HG03039 (cell line): ENCODE measurements around the gene ZBTB34.

Experiments used
- ATAC-seq: cut with Tn5 transposase; IDR thresholded peaks from one replicate; pipeline ENCODE4 v1.9.1; 2021; ENCODE audit warnings: mild to moderate bottlenecking, moderate library complexity; ENCODE audit not compliant: unreplicated experiment

The ZBTB34 gene

DNA sequence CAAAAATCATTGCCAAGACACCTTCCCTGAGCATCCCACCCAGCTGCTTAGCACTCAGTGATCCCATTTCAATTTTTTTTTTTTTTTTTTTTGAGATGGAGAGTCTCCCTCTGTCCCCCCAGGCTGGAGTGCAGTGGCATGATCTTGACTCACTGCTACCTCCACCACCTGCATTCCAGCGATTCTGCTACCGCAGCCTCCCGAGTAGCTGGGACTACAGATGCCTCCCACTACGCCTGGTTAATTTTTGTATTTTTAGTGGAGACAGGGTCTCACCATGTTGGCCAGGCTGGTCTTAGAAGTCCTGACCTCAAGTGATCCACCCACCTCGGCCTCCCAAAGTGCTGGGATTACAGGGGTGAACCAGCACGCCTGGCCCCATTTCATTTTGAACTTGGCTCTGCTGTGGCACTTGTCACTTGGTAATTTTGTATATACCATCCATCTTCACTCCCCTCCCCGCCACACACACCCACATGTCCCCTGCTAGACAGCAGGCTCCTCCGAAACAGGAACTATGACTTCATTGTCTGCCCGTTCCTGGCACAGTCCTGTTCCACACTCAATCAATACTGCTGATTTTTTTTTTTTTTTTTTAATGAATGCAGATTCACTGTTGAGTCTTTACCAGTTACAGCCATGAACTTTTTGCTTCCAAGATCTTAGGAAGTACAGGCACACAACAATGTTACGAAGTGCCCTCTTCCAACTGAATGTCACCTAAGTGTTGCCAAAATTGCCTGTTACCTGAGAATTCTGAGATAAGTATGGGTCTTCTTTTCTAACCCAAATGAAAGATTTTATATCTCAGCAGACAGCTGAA, 17.3 kb upstream of the ZBTB34 start:
- ATAC-seq: no peak

DNA sequence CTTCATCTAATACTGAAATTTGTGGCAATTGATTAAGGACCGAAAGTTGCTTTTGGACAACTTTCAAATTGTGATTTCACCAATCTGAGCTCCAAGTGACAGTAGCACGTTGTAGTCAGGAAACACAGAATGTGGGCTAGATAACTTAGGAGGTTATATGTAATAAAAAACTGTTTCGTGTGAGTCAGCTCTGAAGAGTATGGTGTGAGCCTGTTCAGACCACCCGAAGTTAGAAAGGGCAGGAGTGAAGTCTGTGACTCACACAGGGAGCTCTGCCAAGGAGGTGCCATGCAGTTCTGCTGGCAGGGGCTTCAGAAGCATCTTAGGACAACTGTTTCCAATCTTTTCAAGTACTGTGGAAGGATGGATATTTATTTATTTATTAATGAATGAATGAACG, 16.4 kb upstream of the ZBTB34 start:
- no peak for ATAC-seq

DNA sequence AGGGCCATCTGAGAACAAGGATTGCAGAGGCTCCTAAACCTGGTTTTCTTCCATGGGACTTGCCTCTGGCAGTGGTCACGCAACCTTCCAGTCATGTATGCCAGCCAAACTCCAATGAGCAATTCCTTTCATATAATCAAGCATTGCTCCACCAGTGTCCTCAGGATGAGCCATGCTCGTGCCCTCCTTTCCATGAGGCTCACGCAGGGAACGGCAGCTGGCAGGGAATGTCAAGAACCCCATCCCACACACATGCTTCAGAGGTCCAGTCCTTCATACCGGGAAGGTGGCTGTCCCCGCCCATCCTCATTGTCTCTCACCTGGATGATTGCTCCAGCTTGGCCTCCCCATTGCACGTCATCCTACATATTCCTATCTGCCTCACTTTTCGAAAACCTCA, 13.4 kb upstream of the ZBTB34 start:
- no peak for ATAC-seq

DNA sequence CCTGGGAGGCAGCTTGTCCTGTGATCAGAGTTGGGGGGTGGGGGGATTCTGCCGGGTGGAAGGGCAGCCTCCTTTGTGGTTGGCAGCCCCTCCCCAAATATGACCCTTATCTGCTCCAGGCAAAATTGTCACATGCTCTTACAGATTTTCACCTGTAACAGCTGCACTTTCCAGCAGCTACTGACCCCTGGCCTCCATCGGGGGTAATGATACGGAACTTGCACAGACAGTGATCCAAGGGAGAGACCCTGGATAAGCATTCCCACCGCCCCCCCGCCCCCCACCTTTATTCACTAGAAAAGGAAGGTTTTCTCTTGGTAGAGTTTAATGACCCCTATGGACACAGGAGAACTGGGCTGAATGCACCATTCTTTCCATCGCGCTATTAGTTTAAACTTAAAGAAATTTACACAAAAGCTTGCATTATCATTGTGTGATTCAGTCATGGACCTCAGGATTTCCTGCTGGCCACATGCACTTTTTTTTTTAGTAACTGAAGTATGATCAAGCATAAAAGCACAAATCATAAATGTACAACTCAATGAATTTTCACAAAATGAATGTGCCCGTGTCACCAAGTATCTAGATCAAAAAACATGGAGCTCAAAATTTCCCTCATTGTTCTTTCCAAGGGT, 10.7 kb upstream of the ZBTB34 start:
- no peak for ATAC-seq

DNA sequence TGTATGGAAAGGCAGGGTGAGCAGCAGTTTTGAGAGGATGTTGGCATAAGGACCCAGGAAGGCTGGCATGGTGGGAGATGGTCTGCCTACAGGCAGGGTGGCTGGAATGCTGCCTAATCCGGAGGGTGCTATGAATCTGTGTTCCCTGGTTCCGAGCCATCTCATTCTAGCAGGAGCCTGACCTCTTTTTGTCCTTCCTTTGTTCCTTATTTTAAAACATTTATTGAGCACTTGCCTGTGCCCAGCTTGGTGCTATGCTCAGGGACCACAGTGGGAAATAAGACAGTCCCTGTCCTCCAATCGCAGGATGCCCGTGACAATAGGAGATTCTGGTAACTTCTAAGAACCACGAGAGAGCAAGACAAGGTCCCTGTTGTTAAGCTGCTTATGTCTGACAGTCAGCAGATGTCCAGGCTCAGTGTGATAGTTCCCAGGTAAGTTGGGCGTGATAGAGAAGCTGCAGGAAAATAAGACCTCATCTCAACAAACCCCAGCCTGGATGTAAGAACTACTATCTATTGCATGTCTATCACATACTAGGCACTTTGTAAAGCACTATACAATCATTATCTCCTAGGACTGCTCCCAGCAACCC, 9.1 kb upstream of the ZBTB34 start:
- no peak for ATAC-seq

DNA sequence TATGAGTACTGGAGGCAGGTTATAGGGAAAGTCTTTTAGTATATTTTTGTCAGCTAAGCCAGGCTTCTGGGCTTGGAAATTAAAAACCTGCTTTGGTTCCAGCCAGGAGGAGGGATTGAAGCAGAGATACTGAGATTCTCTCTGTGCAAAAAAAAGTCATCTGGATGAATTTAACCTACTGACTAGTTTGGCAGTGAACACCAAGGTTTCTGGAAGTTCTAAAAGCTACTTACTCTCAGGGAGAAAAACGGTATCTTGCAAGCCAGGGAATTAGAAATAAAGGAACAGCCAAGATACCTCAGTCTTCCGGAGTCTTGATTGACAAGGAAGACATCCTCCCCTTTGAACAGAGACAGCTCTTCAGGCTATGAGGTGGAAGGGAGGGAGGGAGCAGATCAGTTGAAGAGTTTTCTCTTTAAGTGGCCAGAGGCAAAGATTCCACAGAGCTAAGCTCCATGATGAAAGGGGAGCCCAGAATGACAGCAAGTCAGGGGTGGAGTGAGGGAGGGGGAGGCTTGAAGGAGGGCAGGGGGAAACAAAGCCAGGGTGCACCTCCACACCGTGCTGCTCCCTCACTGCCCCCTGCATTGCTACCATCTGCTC, 8.3 kb upstream of the ZBTB34 start:
- ATAC-seq: no peak

DNA sequence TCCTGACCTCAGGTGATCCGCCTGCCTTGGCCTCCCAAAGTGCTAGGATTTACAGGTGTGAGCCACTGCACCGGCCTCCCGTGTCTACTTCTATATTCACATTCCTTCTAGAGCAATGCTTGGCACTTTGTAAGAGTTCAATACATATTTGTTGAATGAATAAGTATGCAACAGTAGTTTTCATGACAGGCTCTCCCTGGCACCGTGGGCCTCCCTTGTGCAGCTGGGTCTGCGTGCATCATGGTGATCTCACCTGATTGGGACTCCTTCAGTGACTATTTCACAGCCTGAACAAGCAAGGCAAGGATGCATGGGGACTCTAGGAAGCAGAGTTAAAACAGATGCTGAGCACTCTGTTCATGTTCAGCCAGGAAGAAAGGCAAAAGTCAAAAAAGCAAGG, 6.8 kb upstream of the ZBTB34 start:
- no peak for ATAC-seq

DNA sequence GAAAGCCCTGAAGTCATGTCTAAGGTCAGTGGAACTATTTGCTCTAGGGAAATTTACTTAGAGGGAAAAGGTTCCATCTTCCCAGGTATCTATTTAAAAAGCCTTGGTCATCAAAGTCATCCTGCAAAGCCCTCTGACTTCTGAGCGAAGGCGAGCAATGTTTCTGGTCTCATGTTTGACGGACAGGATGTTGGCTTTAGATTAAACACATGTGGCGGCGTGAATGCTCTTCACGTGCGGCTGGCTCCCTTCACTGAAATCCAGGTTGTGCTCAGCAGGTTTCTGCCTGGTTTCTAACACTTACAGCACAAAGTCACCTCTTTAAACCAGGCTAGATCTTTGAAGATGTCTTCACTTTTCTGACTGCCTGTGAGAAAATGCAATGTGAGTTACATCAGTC, 5.7 kb upstream of the ZBTB34 start:
- no peak for ATAC-seq

DNA sequence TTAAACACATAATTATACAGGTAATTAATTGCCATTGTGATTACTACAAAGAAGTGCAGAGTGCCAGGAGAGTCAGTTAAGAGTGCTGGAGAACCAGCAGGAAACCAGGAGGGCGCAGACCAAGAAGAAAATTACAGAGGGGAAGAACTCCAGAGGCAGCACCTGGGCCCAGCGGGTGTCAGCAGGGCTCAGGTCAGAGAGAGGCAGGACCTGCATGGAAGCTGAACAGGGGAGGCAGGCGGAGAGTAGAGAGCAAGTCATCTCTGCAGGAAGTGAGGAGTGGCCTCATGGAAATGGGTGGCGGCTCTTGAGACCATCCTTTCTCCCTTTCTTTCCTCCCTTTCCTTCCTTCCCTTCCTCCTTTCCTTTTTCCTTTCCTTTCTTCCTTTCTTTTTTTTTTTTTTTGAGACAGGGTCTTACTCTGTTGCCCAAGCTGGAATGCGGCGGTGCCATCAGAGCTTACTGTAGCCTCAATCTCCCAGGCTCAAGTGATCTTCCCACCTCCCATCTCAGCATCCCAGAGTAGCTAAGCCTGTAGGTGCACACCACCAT, 4.0 kb upstream of the ZBTB34 start:
- no peak for ATAC-seq

DNA sequence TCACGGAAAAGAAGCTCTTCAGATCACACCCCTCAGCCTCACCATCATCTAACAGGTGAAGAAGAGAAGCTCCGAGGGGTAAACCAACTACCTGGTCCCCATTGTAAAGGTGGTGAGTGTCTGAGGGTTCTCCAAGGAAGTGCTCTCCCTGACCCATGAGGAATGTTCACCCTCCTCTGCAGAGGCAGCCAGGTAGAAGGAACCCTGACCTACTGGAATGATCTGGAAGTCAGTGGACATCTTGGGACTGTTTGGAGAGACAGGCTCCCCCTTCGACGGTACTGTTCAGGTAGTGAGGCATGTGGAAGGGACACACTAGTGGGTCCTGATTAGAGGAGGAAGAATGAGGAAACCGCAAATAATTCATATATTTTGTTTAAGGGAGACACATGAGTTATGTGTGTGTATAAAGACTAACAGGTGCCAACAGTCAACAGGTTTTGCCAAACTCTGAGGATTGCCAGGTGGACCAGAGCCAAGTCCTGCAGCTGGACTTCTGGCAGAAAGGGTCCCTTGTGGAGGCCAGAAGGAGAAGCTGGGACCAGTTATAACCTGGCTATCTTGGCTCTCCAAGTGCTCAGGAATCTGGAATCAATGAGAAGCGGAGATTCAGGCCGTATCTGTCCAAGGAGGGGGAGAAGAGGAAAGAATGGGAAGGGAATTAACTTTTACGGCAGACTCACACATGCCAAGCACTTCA, 3.0 kb upstream of the ZBTB34 start:
- ATAC-seq: no peak

DNA sequence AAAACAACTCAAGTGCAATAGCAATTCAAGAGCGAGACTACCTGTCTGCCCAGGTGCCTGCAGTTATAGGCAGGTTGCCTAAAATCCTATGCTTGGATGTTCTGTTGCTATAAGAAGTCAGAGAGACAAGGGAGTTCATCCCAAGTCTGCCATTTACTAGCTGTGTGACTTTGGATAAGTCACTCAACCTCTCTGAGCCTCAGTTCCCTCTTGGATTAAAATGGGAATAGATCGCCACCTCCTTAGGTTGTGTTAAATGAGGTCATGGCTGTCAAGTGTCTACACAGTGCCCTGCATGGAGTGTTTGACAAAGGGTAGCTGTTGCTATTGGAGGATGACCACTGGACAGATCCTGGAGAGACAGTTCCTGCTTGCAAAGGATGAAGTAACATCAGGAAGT, 1.3 kb upstream of the ZBTB34 start:
- ATAC-seq: no peak

DNA sequence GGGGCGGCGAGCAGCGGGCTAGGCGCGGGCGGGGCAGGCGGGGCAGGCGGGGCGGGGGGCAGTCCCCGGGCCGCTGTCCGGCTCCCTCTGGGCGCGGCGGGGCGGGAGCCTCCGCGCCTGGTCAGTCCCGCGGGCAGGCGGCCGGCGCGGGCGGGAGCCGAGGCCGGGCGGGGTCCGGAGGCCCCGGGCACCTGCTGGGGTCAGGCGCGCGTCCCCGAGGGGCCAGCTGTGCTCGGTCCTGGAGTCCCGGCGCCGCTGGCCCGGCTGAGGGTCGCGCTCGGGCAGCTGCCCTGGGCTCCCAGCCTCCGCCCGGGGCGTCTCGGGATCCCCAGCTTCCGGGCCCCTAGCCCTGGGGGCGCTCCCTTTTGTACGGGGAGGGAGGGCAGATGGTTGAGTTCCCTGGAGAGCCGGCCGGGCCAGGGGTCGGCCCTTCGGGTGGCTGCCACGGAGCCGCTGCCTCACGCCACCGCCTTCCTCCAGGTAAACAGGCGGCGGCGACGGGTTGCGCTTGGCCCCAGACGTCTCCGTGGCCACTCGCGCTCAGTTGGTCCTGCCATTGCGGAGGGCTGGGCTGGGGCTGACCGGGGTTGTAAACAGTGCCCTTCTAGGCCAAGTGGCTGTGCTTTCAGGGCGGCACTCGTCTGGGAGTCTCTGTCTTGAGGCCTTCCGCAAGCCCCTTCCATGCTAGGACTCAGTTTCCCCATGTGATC, 473 bp downstream of the ZBTB34 start:
- ATAC-seq: peak; percentile 25

DNA sequence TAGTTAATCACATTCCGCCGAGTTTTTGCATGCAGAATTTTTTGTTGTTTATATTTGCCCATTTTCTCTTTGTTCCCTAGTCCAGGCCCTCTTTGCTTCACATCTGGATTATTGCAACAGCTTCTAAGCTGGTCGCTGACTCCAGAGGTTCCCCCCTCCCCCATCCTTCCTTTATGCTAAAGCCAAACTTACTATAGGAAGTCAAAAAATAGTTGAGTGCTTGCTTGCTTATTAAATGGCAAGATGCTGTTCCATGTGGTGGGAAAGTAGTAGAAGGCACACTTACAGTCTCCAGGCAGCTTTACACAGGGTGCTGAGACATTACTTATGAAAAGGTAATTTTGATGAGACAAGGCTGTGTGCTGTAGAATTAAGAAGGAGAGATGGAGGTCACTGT, 1.3 kb downstream of the ZBTB34 start:
- ATAC-seq: no peak

DNA sequence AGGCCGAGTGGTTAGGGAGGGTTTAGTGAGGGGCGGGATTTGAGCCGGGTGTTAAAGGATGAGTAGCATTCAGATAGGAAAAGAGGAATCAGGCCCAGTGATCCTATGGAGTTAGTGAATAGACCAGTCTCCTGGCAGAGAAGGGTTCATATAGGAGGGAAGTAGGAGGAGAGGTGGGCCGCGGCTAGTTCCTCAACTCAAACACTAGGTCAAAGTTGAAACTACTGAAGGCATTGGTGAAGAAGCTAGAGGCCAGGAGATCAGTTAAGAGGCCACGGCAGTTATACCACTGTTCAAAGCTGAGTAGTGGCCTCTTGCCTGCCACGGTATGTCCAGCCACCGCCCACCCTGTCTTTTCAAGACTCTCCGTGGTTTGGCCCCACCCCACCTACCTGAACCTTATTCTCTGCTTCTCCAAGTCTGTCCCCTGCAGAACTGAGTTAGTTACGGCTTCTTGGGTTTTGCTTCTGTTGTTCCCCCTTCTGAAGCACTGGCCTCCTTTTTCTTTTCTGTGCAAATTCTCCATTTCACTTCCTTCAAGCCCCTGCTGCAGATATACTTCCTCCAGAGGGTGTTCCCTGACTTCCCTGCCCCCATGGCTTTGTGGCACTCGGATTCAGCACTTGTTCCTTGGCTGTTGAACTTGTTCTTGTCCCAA, 1.8 kb downstream of the ZBTB34 start:
- ATAC-seq: no peak

DNA sequence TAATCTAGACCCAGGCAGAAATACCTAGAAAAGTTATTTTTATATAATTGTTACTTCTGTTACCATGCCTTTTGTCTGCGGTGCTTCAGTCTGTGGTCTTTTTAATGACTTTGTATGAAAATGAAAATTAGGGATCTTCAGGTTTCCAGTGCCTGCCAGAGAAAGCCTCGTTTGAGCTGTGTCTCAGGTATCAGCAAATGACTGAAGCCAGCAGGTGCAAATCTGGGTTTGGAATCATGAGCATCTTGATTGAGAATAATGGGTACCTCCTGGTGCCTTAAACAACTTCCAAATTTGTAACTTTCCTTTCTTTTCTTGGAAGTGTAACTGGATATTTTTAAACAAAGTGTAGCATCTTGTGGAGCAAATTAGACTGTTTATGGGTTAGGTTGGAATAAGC, 4.3 kb downstream of the ZBTB34 start:
- ATAC-seq: no peak

DNA sequence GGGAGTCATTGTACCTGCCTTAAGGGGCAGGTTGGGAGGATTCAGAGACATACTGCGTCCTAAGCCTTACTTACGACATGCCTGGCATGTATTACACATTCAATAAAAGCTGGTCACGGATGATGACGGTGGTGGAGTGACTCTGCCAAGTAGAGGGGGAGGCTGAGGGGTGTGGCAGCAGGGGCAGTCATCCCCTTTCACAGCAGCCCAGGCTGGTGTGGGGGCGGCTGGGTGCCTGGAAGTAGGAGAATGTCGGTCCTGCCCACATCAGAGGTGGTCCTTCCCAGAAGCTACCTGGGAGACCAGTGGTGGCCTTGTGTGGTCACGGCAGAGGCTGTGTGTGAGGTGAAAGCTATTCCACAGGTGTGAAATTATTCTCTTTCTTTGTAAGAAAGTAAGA, 8.9 kb downstream of the ZBTB34 start:
- no peak for ATAC-seq

DNA sequence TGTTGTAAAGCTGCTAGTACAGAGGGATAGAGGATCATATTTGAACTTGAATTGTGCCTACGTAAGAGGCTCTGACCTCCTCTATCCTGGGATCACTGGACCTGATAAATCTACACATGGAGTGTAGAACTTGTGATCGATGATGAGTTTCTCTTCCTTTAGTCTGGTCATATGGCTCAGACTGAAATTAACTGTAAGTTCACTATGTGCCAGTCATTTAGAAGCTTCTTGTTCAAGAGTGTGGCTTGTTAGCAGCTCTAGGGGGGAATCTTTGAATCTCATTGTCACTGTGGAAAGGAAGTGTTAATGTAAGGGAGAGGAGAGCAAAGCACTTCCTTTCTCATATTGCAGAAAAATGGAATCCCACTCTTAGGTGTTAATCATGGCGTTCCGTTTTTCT, 12.1 kb downstream of the ZBTB34 start:
- no peak for ATAC-seq

DNA sequence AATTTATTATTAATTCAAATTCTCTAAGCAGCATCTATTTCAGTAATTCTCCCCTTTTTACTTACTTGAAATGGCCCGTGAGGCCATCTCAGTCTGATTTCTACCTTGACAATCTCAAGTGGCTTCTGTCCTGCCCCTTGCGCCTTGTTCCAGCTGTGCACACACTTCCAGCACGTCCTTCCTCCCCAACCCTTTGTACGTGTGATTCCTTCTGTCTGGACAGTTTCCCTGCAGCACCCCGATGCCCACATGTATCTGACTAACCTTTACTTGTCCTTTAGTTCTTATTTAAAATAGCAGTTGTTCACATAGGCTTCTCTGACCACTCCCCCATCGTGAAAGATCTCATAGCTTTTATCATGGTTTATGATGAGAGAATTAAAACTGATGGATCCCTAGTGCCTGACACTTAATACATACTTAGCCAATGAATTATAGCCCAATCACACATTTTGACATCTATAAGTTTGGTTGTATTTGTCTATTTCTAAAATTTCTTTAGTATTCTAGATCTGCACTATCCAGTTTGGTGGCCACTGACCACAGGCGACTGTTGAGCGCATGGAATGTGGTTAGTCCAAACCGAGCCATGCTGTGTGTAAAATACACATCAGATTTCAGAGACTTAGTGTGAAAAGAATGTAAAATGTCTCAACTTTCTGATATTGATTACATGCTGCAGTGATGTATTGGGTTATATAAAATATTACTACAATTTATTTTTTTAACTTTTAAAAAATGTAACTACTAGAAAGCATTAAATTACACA, 14.3 kb downstream of the ZBTB34 start:
- ATAC-seq: no peak
